ENCODE results near the gene PAX7.

Gene PAX7

DNA sequence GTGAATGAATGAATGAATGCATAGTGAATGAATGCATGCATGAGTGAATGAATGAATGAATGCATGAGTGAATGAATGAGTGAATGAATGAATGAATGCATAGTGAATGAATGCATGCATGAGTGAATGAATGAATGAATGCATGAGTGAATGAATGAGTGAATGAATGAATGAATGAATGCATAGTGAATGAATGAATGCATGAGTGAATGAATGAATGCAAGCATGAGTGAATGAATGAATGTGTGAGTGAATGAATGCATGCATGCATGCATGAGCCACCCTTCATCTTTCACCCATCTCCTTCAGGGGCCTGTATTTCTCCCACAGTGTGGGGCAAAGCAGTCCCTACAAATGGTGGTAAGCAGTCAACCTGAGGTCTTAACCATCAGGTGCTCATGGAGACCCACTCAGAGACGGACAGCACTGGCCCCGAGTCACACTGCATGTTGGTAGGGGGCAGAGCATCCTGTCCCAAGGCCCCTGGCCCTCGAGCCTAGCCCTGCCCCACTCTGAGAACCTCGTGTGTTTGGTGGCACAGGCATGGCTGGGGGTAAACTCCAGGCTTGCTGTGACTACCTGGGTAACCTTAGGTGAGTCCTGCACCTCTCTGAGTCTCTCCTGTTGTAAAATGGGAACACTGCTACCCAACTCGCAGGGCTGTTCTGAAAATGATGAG lies 28.0 kb upstream of the PAX7 start:
- Histone ChIP-seq H3K4me3 (ENCODE audit: low read depth, low read length) (no peak overlapping the region), H3K9me3 (ENCODE audit: control insufficient read depth, insufficient read depth, low read depth, low read length) (no peaks in the 10 kb centered on the region), H3K27me3 (ENCODE audit: control insufficient read depth, insufficient read depth, low read length) (peaks cover 26% of the 10 kb centered on the region; the same call in 1 of the 2 replicates), H3K4me1 (ENCODE audit: control insufficient read depth, insufficient read depth, low read length) (peaks cover 9% of the 10 kb centered on the region), H3K36me3 (ENCODE audit: control insufficient read depth, insufficient read depth, low read length) (no peaks in the 10 kb centered on the region), H3K9ac (ENCODE audit: low read length) (no peak overlapping the region), H3K27ac (ENCODE audit: low read depth, low read length) (no peak overlapping the region)

DNA sequence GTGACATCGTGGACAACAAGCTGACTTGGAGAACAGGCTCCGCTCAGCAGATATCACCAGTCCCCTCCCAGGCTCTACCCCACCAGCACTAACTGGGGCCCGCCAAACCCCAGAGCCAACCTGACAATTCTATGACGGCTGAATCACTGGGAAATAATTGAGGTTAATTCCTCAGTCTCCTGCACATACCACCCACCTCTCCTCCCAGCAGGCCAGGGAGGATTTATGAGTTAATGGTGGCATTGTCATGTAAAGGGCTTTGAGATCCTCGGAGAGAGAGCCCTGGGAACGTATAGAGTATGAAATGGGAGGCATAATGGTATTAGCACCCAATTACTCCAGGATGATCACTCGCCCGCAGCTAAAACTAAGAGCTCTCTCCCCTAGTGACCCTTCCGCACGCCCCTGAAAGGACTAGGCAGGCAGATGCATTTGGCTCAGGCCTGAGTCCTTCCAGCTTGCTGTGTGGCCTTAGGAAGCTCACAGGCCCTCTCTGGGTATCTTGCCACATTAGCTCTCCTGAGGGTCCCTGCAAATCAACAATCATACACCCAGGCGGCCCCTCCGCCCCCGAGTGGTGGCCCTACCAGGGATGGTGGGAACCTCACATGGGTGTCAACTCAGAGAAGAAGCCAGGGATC lies 27.3 kb upstream of the PAX7 start:
- H3K9ac ChIP-seq (ENCODE audit: low read length), result no peak overlapping the region
- peaks cover 9% of the 10 kb centered on the region for H3K4me1 ChIP-seq (ENCODE audit: control insufficient read depth, insufficient read depth, low read length)
- no peak overlapping the region for H3K4me3 ChIP-seq (ENCODE audit: low read depth, low read length)
- H3K27ac ChIP-seq (ENCODE audit: low read depth, low read length), result no peak overlapping the region
- no peaks in the 10 kb centered on the region for H3K9me3 ChIP-seq (ENCODE audit: control insufficient read depth, insufficient read depth, low read depth, low read length)
- peaks cover 28% of the 10 kb centered on the region; the same call in 1 of the 2 replicates for H3K27me3 ChIP-seq (ENCODE audit: control insufficient read depth, insufficient read depth, low read length)
- H3K36me3 ChIP-seq (ENCODE audit: control insufficient read depth, insufficient read depth, low read length), result no peaks in the 10 kb centered on the region

DNA sequence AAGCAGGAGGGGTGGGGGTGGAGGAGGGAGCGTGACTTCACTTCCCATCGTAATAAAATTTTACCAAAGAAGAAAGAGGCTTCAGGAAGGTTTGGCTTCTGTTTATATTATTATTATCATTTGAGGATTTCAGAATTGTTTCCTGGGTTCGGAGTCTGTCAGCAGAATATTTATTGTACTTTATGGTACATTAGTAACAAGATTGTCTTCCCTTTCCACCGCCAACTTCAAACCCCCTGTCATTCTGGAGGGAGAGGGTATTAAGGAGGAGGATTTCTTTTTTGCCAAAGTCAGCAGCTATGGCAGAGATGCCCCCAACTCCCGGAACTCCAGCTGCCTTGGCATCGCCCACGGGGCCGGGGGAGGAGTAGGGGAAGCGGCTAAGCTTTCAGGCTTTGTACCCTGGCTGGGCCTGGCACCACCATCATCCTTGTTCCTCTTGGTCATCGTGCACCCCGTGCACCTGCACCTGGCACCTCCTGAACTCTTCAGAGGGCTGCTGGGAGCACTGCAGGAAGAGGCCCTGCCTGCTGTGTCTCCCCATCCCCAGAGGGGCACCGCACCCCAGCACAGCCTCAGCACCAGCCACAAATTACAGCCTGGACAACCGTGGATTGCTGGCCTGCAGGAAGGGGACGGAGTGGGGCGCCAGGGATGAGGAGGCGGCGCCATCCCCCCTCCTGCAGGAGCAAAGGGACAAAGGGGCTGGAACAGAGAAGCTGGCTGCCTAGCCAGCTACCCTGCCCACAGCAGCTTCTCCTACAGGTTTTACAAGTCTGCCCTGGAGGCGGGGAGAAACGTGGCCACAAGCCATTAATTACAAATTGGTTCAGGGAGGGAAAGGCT lies 24.0 kb upstream of the PAX7 start:
- peaks cover 9% of the 10 kb centered on the region for H3K4me1 ChIP-seq (ENCODE audit: control insufficient read depth, insufficient read depth, low read length)
- H3K36me3 ChIP-seq (ENCODE audit: control insufficient read depth, insufficient read depth, low read length), result no peaks in the 10 kb centered on the region
- H3K27ac ChIP-seq (ENCODE audit: low read depth, low read length), result no peak overlapping the region
- peaks cover 23% of the 10 kb centered on the region; the same call in 1 of the 2 replicates for H3K27me3 ChIP-seq (ENCODE audit: control insufficient read depth, insufficient read depth, low read length)
- H3K9ac ChIP-seq (ENCODE audit: low read length), result no peak overlapping the region
- H3K4me3 ChIP-seq (ENCODE audit: low read depth, low read length), result no peak overlapping the region
- H3K9me3 ChIP-seq (ENCODE audit: control insufficient read depth, insufficient read depth, low read depth, low read length), result no peaks in the 10 kb centered on the region

DNA sequence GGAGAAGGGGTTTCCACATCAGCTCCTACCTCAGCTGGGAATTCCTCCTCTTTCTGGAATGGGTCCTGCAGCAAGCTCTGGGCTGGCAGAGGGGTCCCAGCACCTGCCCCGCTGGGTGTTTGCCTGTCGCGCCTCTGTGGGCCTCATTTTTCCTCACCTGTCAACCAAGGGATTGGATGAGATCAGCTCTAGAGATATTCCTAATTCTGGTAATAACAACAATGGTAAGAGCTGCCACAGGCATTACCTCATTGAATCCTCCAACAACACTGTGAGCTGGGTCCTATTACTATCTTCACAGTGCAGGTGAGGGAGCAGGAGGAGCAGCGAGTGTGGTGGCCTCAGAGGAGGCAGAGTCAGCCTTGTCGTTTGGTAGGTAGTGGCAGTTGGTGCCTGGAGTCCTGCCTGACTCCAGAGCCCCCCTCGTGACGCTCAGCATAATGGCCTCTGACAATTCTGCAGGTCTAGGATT lies 23.3 kb upstream of the PAX7 start:
- Histone ChIP-seq H3K9me3 (ENCODE audit: control insufficient read depth, insufficient read depth, low read depth, low read length) (no peaks in the 10 kb centered on the region), H3K27ac (ENCODE audit: low read depth, low read length) (no peak overlapping the region), H3K36me3 (ENCODE audit: control insufficient read depth, insufficient read depth, low read length) (no peaks in the 10 kb centered on the region), H3K27me3 (ENCODE audit: control insufficient read depth, insufficient read depth, low read length) (peaks cover 26% of the 10 kb centered on the region; the same call in 1 of the 2 replicates), H3K4me1 (ENCODE audit: control insufficient read depth, insufficient read depth, low read length) (peaks cover 9% of the 10 kb centered on the region), H3K9ac (ENCODE audit: low read length) (no peak overlapping the region), H3K4me3 (ENCODE audit: low read depth, low read length) (no peak overlapping the region)

DNA sequence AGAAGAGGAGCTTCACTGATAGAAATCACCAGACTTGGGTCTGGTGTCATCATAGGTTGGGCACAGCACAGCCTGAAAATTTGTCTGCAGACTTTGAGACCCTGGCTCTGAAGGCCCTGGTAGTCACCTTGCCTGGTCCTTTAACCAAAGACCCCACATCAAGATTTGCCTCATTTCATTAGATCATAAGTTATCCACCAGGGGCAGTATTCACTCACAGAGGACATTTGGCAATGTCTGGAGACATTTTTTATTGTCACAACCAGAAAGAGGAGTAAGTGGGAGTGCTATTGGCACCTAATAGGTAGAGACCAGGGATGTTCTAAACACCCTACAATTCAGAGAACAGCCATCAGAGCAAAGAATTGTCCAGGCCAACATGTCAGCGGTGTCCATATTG lies 22.1 kb upstream of the PAX7 start:
- Histone ChIP-seq H3K9me3 (ENCODE audit: control insufficient read depth, insufficient read depth, low read depth, low read length) (no peaks in the 10 kb centered on the region), H3K36me3 (ENCODE audit: control insufficient read depth, insufficient read depth, low read length) (no peaks in the 10 kb centered on the region), H3K27ac (ENCODE audit: low read depth, low read length) (no peak overlapping the region), H3K4me1 (ENCODE audit: control insufficient read depth, insufficient read depth, low read length) (peaks cover 1% of the 10 kb centered on the region; the same call in 1 of the 2 replicates), H3K9ac (ENCODE audit: low read length) (no peak overlapping the region), H3K27me3 (ENCODE audit: control insufficient read depth, insufficient read depth, low read length) (peaks cover 21% of the 10 kb centered on the region; the same call in 1 of the 2 replicates), H3K4me3 (ENCODE audit: low read depth, low read length) (no peak overlapping the region)

DNA sequence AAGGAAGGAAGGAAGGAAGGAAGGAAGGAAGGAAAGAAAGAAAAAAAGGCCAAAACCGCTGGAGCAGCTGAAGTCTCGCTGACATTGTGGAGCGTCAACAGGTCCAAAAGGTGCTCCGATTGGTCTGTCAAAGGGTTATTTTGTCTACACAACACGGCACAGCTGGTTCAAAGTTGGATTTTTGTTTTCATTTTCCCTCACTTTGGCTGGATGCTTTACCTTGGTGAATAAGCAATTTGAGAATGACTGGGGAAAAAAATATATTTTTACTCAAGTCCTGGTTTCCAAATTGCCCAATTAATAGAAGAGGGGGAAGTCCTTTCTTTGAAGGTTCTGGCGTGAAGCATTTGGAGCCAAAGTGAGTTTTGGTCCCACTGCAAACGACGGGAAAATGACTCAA lies 19.3 kb upstream of the PAX7 start:
- no peak overlapping the region for H3K27ac ChIP-seq (ENCODE audit: low read depth, low read length)
- H3K27me3 ChIP-seq (ENCODE audit: control insufficient read depth, insufficient read depth, low read length), result peaks cover 31% of the 10 kb centered on the region; the same call in 1 of the 2 replicates
- no peak overlapping the region for H3K4me3 ChIP-seq (ENCODE audit: low read depth, low read length)
- no peak overlapping the region for H3K9ac ChIP-seq (ENCODE audit: low read length)
- H3K9me3 ChIP-seq (ENCODE audit: control insufficient read depth, insufficient read depth, low read depth, low read length), result no peaks in the 10 kb centered on the region
- H3K4me1 ChIP-seq (ENCODE audit: control insufficient read depth, insufficient read depth, low read length), result no peaks in the 10 kb centered on the region
- no peaks in the 10 kb centered on the region for H3K36me3 ChIP-seq (ENCODE audit: control insufficient read depth, insufficient read depth, low read length)

DNA sequence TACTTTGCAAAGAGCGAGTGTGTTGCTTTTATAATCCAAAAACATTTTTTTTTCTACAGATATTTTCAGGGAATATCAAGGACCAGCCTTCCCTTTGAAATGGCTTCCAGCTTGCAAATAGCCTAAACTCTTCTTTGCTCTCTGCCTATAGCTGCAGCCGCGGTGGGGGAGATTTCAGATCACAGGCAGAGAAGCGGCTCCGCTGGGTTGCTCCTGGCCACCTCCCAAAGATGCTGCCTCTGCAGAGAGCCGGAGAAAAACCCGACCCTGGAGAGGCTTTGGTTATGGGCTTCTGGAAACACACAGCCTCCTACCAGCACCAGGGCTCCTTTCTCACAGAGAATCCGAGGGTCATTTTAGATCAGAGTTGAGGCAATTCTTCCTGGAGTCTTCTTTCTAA lies 18.6 kb upstream of the PAX7 start:
- no peak overlapping the region for H3K27ac ChIP-seq (ENCODE audit: low read depth, low read length)
- peaks cover 31% of the 10 kb centered on the region; the same call in 1 of the 2 replicates for H3K27me3 ChIP-seq (ENCODE audit: control insufficient read depth, insufficient read depth, low read length)
- no peaks in the 10 kb centered on the region for H3K4me1 ChIP-seq (ENCODE audit: control insufficient read depth, insufficient read depth, low read length)
- no peaks in the 10 kb centered on the region for H3K36me3 ChIP-seq (ENCODE audit: control insufficient read depth, insufficient read depth, low read length)
- no peak overlapping the region for H3K4me3 ChIP-seq (ENCODE audit: low read depth, low read length)
- H3K9ac ChIP-seq (ENCODE audit: low read length), result no peak overlapping the region
- H3K9me3 ChIP-seq (ENCODE audit: control insufficient read depth, insufficient read depth, low read depth, low read length), result no peaks in the 10 kb centered on the region

DNA sequence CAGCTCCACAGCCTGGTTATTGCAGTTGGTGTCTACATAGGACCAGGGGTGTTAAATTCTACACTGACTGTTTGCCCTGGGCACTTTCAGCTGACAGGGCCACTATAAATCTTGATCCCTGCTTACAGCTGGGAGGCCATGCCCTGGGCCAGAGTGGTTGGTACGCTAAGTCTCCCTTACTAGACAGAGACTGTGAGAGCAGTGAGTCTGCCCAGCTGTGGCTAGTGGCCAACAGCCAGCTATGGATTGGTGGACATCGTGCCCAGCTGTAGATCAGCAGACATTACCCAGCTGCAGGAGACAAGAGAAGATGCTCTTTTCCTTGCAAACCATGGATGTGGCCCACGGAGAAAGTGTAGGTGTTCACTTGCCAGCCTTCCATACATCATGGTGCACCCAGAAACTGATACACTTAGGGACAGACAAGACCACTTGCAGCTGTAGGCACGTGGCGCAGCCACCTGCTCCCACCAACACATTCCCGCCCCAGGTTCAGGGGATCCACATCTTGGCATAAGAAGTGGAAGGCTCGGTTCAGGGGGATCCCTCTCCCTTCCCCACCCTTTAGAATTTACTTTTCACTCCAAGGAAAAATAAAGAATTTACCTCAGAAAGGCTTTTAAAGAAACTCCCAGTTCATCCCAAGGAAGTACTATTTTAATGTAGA lies 16.4 kb upstream of the PAX7 start:
- H3K36me3 ChIP-seq (ENCODE audit: control insufficient read depth, insufficient read depth, low read length), result no peaks in the 10 kb centered on the region
- H3K9me3 ChIP-seq (ENCODE audit: control insufficient read depth, insufficient read depth, low read depth, low read length), result no peaks in the 10 kb centered on the region
- no peak overlapping the region for H3K27ac ChIP-seq (ENCODE audit: low read depth, low read length)
- H3K9ac ChIP-seq (ENCODE audit: low read length), result no peak overlapping the region
- no peak overlapping the region for H3K4me3 ChIP-seq (ENCODE audit: low read depth, low read length)
- peaks cover 29% of the 10 kb centered on the region for H3K27me3 ChIP-seq (ENCODE audit: control insufficient read depth, insufficient read depth, low read length)
- H3K4me1 ChIP-seq (ENCODE audit: control insufficient read depth, insufficient read depth, low read length), result no peaks in the 10 kb centered on the region

DNA sequence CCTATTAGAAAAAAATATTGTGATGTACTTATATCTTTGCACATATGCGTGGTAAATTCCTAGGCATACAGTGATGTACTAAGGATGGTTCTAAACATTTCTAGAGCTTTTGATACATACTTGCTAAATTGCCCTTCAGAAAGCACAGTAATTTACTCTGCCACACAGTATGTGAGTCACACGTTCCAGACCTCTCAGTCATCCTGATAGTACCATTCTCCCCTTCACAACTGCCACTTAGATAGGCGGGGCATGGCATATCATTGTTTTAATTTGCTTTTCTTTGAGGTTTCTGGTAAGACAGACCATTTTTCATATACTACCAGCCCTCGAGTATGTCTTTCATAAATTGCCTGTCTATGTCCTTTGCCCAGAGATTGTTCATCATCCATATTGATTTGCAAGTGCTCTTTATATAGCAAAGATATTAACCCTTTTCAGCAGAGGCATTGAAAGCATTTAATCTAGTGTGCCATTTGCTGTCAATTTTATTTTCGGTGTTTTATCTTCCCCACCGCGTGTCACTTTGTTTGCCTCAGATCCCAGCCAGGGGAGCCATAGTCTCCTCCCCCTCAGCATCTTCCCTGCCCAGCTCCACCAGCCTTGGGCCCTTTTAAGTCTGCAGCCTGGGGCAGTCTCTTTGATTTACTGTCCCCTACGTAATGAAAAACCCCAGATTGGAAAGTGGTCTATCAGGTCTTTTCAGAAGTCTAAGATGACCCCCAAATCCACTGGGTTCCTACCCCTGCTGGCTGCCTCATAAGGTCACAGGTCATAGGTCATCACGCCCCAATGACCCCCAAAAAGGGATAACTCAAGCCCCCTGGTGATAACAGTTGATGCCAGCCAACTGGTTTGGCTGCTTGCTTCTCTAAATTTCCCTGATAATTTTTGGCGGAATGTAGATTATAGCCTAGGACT lies 11.8 kb upstream of the PAX7 start:
- peaks cover 53% of the 10 kb centered on the region for H3K27me3 ChIP-seq (ENCODE audit: control insufficient read depth, insufficient read depth, low read length)
- H3K4me1 ChIP-seq (ENCODE audit: control insufficient read depth, insufficient read depth, low read length), result no peaks in the 10 kb centered on the region
- H3K27ac ChIP-seq (ENCODE audit: low read depth, low read length), result no peak overlapping the region
- H3K4me3 ChIP-seq (ENCODE audit: low read depth, low read length), result no peak overlapping the region
- no peaks in the 10 kb centered on the region for H3K36me3 ChIP-seq (ENCODE audit: control insufficient read depth, insufficient read depth, low read length)
- no peaks in the 10 kb centered on the region for H3K9me3 ChIP-seq (ENCODE audit: control insufficient read depth, insufficient read depth, low read depth, low read length)
- H3K9ac ChIP-seq (ENCODE audit: low read length), result no peak overlapping the region

DNA sequence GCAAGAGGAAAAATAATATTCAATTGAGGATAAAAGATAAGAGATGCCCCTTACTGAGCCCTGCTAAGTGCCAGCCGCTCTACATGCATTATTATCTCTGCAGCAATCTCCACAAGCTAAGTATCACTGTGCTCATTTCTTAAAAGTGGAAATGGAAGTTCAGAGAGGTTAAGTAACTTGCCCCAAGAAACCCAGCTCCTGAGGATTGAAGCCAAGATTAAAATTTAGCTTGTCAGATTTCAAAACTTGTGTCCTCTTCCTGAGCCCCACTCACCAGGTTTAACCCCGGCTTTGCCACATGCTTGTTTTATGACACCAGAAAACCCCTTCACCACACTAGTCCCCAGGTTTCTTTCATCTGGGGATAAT lies 11.2 kb upstream of the PAX7 start:
- no peaks in the 10 kb centered on the region for H3K36me3 ChIP-seq (ENCODE audit: control insufficient read depth, insufficient read depth, low read length)
- no peak overlapping the region for H3K27ac ChIP-seq (ENCODE audit: low read depth, low read length)
- no peaks in the 10 kb centered on the region for H3K4me1 ChIP-seq (ENCODE audit: control insufficient read depth, insufficient read depth, low read length)
- H3K9me3 ChIP-seq (ENCODE audit: control insufficient read depth, insufficient read depth, low read depth, low read length), result no peaks in the 10 kb centered on the region
- peaks cover 54% of the 10 kb centered on the region for H3K27me3 ChIP-seq (ENCODE audit: control insufficient read depth, insufficient read depth, low read length)
- no peak overlapping the region for H3K9ac ChIP-seq (ENCODE audit: low read length)
- no peak overlapping the region for H3K4me3 ChIP-seq (ENCODE audit: low read depth, low read length)

All from HUES6 (cell line).